WTC11 (cell line): ENCODE results near the gene ARHGAP29. TPM values are rescaled to one million over a fixed set of nuclear protein-coding genes. Genes with fewer than 3 reads are reported as not detected.

ENCODE experiments used
- ATAC-seq: fragments of 200-7000 bp; cut with Tn5 transposase; 2 replicates; pipeline ENCODE4 v1.10.0; 2021; ENCODE audit warnings: mild to moderate bottlenecking, moderate library complexity
- CTCF ChIA-PET: fragments of 300-600 bp; sonication (Branson Sonifier 250); formaldehyde crosslinking; loops from one replicate; lab custom pipeline; 2021; ENCODE audit warnings: antibody characterized with exemption; lab: Charles Lee
- POLR2A ChIA-PET: fragments of 350-600 bp; sonication (Branson Sonifier 250); formaldehyde crosslinking; loops from one replicate; lab custom pipeline; 2021; ENCODE audit warnings: antibody characterized with exemption; lab: Charles Lee
- DNase-seq: peaks from one replicate; pipeline ENCODE4 v3.0.0; 2021; ENCODE audit warnings: low spot score
- H3K27ac Mint-ChIP-seq: 2 replicates; pipeline ENCODE4 v1.8.0; 2021; ENCODE audit warnings: mixed read lengths
- H3K27me3 Mint-ChIP-seq: 2 replicates; pipeline ENCODE4 v1.8.0; 2021; ENCODE audit warnings: low read depth, mild to moderate bottlenecking, moderate library complexity, mixed read lengths
- H3K36me3 Mint-ChIP-seq: 2 replicates; pipeline ENCODE4 v1.8.0; 2021; ENCODE audit warnings: mixed read lengths
- H3K4me1 Mint-ChIP-seq: 2 replicates; pipeline ENCODE4 v1.8.0; 2022; ENCODE audit warnings: mixed read lengths
- H3K4me3 Mint-ChIP-seq: 2 replicates; pipeline ENCODE4 v1.8.0; 2021; ENCODE audit warnings: mild to moderate bottlenecking, moderate library complexity, mixed read lengths
- H3K9me3 Mint-ChIP-seq: 2 replicates; pipeline ENCODE4 v1.8.0; 2021; ENCODE audit warnings: mixed read lengths
- AR ChIP-seq: fragments of 250-450 bp; sonication (Bioruptor Pico); IDR thresholded peaks from 2 replicates; pipeline ENCODE4 v1.9.0; 2021; ENCODE audit warnings: mild to moderate bottlenecking
- CREB1 ChIP-seq: sonication (generic); formaldehyde crosslinking; IDR thresholded peaks from 2 replicates; pipeline ENCODE4 v1.8.0; 2023; ENCODE audit warnings: mild to moderate bottlenecking, missing genetic modification reagents
- CREM ChIP-seq: sonication (generic); formaldehyde crosslinking; IDR thresholded peaks from 2 replicates; pipeline ENCODE4 v1.8.1; 2022; ENCODE audit warnings: mild to moderate bottlenecking, missing genetic modification reagents, moderate library complexity
- E2F5 ChIP-seq: sonication (generic); formaldehyde crosslinking; IDR thresholded peaks from 2 replicates; pipeline ENCODE4 v1.8.1; 2022; ENCODE audit warnings: mild to moderate bottlenecking, moderate library complexity, missing genetic modification reagents
- ESRRA ChIP-seq: sonication (generic); formaldehyde crosslinking; IDR thresholded peaks from 2 replicates; pipeline ENCODE4 v1.8.1; 2022; ENCODE audit warnings: mild to moderate bottlenecking, missing genetic modification reagents, borderline replicate concordance
- FOXP1 ChIP-seq: sonication (generic); formaldehyde crosslinking; IDR thresholded peaks from 2 replicates; pipeline ENCODE4 v1.8.0; 2022; ENCODE audit warnings: missing genetic modification reagents, mild to moderate bottlenecking, moderate library complexity, borderline replicate concordance
- GABPB1 ChIP-seq: sonication (generic); formaldehyde crosslinking; IDR thresholded peaks from 2 replicates; pipeline ENCODE4 v1.8.1; 2023; ENCODE audit warnings: mild to moderate bottlenecking, missing genetic modification reagents
- HMGXB4 ChIP-seq: sonication (generic); formaldehyde crosslinking; IDR thresholded peaks from 2 replicates; pipeline ENCODE4 v1.8.1; 2023; ENCODE audit warnings: mild to moderate bottlenecking, moderate library complexity, missing genetic modification reagents
- MLX ChIP-seq: sonication (generic); formaldehyde crosslinking; IDR thresholded peaks from 2 replicates; pipeline ENCODE4 v1.8.1; 2023; ENCODE audit warnings: mild to moderate bottlenecking, missing genetic modification reagents, moderate library complexity
- NFE2L1 ChIP-seq: sonication (generic); formaldehyde crosslinking; IDR thresholded peaks from 2 replicates; pipeline ENCODE4 v1.8.1; 2023; ENCODE audit warnings: missing genetic modification reagents
- NFYB ChIP-seq: sonication (generic); formaldehyde crosslinking; conservative IDR thresholded peaks from 2 replicates; pipeline ENCODE4 v1.8.0; 2022; ENCODE audit warnings: low read depth, missing genetic modification reagents
- RORB ChIP-seq: fragments of 250-450 bp; sonication (Bioruptor Pico); IDR thresholded peaks from 2 replicates; pipeline ENCODE4 v1.9.0; 2021; ENCODE audit warnings: mild to moderate bottlenecking
- SP1 ChIP-seq: sonication (generic); formaldehyde crosslinking; conservative IDR thresholded peaks from 2 replicates; pipeline ENCODE4 v1.8.1; 2022; ENCODE audit warnings: missing genetic modification reagents
- ZNF317 ChIP-seq: sonication (generic); formaldehyde crosslinking; IDR thresholded peaks from 2 replicates; pipeline ENCODE4 v1.8.1; 2023; ENCODE audit warnings: low read depth, mild to moderate bottlenecking, moderate library complexity, missing genetic modification reagents, borderline replicate concordance
- ZNF425 ChIP-seq: fragments of 250-450 bp; sonication (Bioruptor Pico); conservative IDR thresholded peaks from 2 replicates; pipeline ENCODE4 v1.9.0; 2021; ENCODE audit warnings: mild to moderate bottlenecking
- ZSCAN18 ChIP-seq: fragments of 250-450 bp; sonication (Bioruptor Pico); IDR thresholded peaks from 2 replicates; pipeline ENCODE4 v2.1.2; 2022; ENCODE audit warnings: mild to moderate bottlenecking, moderate library complexity
- total RNA-seq: library from RNA; stranded (reverse); gene quantifications from 3 replicates; pipeline ENCODE4 v1.2.3, GENCODE V29; 2021

Gene ARHGAP29
- total RNA-seq, 1 experiment from 2014 or later = 6.6 TPM

- TF ChIP-seq AR (CRISPR knock-in tag) (no peak), CREB1 (CRISPR knock-in tag) (no peak)
- TF ChIP-seq, all 79 proteins: peak for 0
Observed at GRCh38 chr1:94250341-94250740, 13.0 kb upstream of the ARHGAP29 start (continued).

- Mint-ChIP-seq H3K27me3 (peaks cover 95% of the 10 kb centered on the region), H3K4me1 (peaks cover 10% of the 10 kb centered on the region), H3K27ac (no peak overlapping the region), H3K4me3 (no peak overlapping the region), H3K36me3 (peaks cover under 1% of the 10 kb centered on the region; the same call in 1 of the 2 replicates), H3K9me3 (peaks cover 2% of the 10 kb centered on the region)
- no peak for TF ChIP-seq ZSCAN18 (CRISPR knock-in tag)
- no peak for TF ChIP-seq MLX (CRISPR knock-in tag)
- TF ChIP-seq ZNF425 (CRISPR knock-in tag) = no peak
- no peak for TF ChIP-seq CREB1 (CRISPR knock-in tag)
- POLR2A ChIA-PET = no interaction called here
- ATAC-seq (no peak), DNase-seq (no peak)
- CTCF ChIA-PET = interaction anchor here (2.1 to 2.6 kb wide), 3 partner anchors 12 to 187 kb away, joined by 5 to 13 read pairs (median 7); partner anchors contain the start of gene ARHGAP29
Observed at GRCh38 chr1:94248956-94249688, 11.7 kb upstream of the ARHGAP29 start.

- DNase-seq (peak; percentile 90), ATAC-seq (peak; percentile 95)
- H3K9me3 Mint-ChIP-seq = peaks cover 17% of the 10 kb centered on the region
- peaks cover 92% of the 10 kb centered on the region for H3K27me3 Mint-ChIP-seq
- H3K4me3 Mint-ChIP-seq = peak overlapping the region; percentile 78
- H3K36me3 Mint-ChIP-seq = peaks cover 11% of the 10 kb centered on the region; the same call in 1 of the 2 replicates
- ChIA-PET CTCF (interaction anchor here (0.8 to 3.2 kb wide), 9 partner anchors 11 to 222 kb away, joined by 3 to 21 read pairs (median 6); partner anchors contain the start of gene ARHGAP29), POLR2A (interaction anchor here (0.5 to 1.4 kb wide), 3 partner anchors 10 to 1211 kb away, joined by 3 to 15 read pairs (median 4); partner anchors contain the start of gene ARHGAP29)
- H3K27ac Mint-ChIP-seq = no peak overlapping the region
- peaks cover 10% of the 10 kb centered on the region for H3K4me1 Mint-ChIP-seq
- TF ChIP-seq NFYB (CRISPR knock-in tag) (0 out of 2 replicates have a peak, but pooled peaks have one; percentile 11), NFE2L1 (CRISPR knock-in tag) (0 out of 2 replicates have a peak, but pooled peaks have one; percentile 19), E2F5 (CRISPR knock-in tag) (peak; percentile 69; the same call in 1 of the 2 replicates), MLX (CRISPR knock-in tag) (no peak), ZNF317 (CRISPR knock-in tag) (0 out of 2 replicates have a peak, but pooled peaks have one; percentile 36), CREM (CRISPR knock-in tag) (peak; percentile 62; the same call in 1 of the 2 replicates), ESRRA (CRISPR knock-in tag) (no peak), GABPB1 (CRISPR knock-in tag) (peak; percentile 37; the same call in 1 of the 2 replicates), FOXP1 (peak; percentile 87; the same call in 1 of the 2 replicates), SP1 (CRISPR knock-in tag) (peak; percentile 83), RORB (CRISPR knock-in tag) (no peak), HMGXB4 (CRISPR knock-in tag) (peak; percentile 13; the same call in 1 of the 2 replicates)
Observed at GRCh38 chr1:94247138-94248094, 10.0 kb upstream of the ARHGAP29 start.
